Pulmonary artery endothelial cell (primary cell): ENCODE results near the gene CPNE4. TPM values are rescaled to one million over a fixed set of nuclear protein-coding genes. Genes with fewer than 3 reads are reported as not detected.
A peak's percentile ranks its signal among the peaks of the same experiment; 100 is the strongest.

Experiments
- DNase-seq: peaks from one replicate; pipeline ENCODE4 v3.0.0-alpha.2; 2011; ENCODE audit warnings: low read depth, low spot score
- total RNA-seq: library from RNA; depleted of rRNA; stranded (reverse); fragments of >200 nt; gene quantifications from 2 replicates; pipeline ENCODE4 v1.2.3, GENCODE V29; 2014

Gene CPNE4
- total RNA-seq, 1 donor from 2014 or later: not detected

DNA sequence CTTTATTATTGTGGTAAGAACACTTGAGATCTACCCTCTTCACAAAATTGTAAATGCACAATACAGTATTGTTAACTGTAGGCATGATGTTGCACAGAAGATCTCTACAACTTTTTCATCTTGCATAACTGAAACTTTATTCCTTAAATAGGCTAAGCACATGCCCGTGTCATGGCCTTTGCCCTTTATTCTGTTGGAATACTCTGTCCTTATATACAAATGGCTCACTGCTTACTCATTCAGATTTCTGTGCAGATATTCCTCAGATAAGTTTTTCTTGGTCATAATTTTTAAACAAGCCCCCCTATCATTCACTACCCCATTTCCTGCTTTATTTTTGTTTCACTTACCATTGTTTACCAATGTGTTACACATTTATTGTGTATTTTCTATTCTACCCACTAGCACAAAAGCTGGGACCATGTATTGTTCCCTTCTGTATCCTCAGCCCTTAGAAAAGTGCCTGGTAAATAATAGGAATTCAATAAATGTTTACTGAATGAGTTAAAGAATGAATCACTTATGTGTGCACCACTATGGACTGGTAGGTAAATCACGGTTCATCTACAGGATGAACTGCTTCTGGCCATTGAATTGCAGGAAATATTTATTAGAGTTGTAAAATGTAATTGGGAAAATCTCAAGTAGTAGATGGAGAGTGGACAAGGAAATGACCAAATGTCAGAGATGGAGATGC, 151.0 kb downstream of the CPNE4 start:
- DNase-seq: no peak

DNA sequence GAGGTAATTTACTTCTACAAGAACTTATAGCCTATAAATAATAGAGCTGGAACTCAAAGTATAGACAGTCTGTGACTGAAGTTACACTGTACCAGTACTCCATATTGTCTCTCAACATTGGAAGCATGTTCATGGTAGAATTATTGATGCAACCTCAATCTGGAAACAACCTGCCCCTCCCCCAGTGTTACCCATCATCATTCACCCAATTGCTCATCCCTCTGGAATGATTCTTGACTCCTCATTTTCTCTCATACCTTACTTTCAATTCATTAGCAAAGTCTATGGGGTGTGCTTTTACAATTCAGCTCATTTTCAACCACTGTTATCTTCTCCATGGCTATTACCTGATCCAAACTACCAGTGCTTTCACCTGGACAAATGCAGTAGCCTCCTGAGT, 151.7 kb downstream of the CPNE4 start:
- no peak for DNase-seq

DNA sequence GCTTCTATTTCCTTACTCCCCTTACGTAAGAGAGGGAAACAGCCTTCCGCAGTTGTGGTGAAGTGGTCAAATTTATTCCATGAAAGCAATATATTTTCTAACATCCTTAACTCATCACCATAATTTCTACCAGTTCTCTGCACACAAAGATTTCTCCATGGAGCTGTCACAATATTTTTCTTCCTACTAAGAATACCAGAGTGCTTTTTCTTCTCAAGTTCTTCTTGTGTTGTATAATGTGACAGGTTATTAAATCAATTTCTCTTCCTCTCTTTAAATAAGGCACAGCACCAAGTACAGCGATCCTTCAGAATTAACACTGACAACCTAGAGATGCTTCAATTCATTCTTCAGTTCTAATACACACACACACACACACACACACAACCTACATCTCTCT, 153.0 kb downstream of the CPNE4 start:
- DNase-seq: no peak

DNA sequence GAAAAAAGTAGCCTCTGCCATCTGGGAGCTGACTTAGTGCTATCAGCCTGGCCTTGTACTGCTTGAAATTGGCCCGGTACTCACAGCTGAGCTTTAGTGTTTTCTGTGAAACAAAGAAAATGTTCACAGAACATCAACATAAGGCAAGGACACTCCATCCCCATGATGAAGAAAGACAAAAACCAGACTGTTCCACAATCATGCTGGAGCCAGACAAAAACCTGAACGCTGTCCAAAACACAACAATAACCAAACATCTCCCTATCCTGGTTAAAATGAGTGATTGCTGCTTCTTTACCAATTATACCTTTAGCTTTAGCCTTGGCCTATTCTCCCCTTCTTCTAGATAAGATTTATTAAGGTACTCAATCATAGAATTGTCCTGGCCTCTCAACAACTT, 153.9 kb downstream of the CPNE4 start:
- no peak for DNase-seq

DNA sequence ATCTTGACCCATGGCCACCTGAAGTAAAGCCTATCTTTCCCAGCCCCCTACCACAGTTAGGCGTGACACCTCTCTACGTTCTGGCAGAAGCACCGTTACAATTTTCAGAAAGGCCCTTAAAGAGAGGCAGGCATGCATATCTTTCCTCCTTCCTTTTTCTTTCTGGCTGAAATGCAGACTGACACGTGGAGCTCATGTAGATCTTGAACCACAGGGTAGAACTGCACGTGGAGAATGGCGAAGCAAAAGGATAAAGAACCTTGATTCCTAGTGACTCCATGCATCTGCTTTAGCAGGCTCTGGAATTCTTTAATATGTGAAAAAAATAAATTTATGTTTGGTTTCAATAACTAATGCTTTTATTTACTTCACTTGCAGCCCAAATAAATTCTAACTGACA, 166.6 kb downstream of the CPNE4 start:
- no peak for DNase-seq

DNA sequence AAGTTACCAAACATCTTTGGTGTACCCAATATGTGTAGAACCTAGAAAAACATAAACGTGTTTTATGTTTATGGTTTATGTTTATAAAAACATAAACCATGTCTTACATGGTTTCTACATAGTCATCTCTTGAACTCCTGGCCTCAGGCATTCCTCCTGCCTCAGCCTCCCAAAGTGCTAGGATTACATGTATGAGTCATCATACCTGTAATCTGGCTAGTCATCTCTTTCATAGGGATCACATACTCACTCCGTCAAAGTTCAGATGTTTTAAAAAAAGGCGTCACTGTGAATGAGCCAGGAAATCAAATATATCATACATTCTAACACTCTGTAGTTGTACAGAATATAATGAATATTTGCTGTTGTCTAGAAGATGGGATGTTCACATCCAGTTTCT, 178.6 kb downstream of the CPNE4 start:
- DNase-seq: no peak

DNA sequence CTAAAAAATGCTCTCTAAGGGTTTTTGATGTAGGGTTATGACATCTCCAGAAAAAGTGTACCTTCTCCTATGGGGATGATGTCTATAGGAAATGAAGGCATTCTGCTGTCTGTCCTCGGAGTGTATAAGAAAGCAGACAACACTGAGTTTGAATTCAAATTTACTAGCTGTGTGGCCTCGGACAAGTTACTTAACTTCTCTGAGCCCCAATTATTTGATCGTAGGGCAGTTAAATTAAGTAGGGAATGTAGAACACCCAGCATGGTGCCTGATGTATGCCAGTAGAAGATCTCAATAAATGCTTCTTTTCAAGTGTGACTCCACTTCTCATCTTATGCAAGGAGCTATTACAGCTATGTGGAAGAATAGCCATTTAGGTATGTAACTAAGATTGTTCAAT, 184.6 kb downstream of the CPNE4 start:
- no peak for DNase-seq

DNA sequence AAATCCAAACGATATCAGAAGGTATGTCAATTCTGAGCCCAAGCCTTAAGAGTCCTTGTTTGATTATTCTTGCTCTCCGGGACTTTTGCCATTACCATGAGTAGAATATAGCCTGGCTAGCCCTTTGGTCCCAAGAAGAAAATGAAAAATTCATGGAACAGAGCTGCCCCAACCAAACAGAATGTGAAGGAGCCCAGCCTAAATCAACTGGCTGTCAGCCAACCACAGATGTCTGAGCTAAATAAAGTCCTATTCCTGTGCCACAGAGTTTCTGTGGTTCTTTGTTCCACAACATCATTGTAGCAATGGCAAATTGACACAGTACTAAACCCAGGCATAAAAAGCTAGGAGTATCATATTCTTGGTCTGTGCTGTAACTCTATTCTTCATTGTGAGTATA, 185.2 kb downstream of the CPNE4 start:
- DNase-seq: no peak

DNA sequence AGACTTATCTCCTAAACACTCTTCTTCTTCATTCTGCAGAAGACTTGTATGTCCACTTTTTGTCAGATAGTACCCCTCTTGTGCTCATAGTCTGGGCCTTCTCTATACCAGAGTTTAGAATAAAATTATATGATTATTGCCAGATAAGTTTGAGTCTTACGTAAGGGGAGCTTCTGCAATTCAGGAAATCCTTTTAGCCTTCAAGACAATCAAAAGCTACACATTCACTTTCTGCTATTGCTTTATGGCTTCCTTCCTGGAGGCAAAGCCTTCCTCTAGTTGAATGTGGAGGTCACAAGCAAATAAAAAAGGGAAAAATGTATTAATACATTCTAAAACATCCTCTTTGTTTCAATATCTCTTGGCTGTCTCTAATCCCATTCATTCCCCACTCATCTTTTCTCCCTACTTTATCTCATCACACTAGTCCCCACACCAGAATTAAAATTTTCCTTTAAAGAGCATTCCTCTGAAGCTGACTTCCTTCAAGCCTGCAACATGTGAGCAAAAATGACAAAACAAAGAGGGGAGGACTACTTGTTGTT, 186.8 kb downstream of the CPNE4 start:
- no peak for DNase-seq

DNA sequence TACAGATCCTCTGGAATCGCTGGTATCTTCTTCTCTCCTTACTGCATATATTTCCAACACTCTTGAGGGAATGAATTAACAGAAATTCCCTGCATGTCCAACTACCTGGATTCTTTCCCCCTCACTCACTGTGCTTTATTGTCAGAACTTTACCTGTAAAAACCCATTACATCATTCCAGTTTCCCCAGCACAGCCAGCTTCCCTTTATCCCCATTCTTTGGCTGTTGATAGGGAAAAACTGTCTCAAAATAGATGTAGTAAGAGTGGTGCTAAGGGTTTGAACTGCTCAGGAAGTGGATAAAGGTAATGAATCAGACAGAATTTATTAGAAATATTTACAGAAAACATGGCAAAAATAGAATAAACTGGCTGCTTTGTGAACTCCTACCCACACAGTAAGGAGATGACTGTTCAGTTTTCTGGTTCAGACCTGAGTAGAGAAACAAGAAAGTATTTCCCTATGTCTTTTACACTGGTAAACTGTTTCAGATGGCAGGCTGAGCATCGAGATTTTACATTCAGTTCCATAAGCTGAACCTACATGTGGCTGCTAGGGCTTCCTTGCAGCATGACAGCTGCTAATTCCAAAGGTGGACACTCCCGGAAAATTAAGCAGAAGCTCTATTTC, 188.4 kb downstream of the CPNE4 start:
- DNase-seq: no peak

DNA sequence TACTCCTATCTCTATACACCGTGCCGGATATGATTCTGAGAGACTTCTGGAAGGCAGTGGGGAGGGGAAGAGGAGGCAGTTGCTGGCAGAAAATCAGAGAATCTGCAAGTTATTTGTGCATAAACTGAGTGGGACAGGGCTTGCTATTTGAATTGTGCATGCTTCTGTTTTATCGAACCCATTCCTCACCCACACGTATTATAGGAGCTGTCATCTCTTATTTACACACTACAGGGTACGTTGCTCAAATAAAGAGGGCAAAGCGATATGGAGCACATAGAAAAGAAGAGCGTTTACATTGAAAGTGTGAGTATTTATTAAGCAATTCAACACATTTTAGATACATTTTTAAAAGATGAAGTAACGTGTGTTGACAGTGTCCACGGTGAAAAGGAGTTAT, 191.6 kb downstream of the CPNE4 start:
- no peak for DNase-seq

DNA sequence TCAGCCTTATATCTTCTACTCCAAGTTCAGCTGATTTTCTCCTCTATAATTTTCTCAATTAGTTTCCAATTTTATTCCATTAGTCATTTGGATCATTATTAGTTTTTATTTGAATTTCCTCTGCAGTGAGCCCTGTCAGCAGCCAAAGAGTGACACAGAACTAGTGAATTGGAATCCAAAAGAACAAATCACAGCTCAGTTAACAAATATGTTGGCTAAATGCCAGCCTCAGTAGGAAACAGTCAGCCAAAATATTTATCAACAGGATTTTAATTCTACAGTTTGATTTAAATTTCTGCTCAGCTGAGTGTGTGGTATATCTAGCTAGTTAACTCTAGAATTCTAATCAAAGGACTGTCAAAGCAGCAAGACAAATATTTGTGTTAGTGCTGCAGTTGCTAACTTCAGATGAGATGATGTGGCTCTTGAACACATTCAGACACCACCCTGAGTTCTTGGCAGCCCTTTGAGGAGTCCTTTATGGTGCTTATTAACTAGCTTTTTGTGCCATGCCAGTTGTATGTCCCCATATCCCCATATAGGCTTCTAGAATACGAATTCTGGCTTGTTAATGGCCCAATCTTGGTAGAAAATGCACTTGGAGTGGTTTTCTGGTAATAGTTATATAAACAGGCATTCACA, 194.5 kb downstream of the CPNE4 start:
- DNase-seq: no peak

DNA sequence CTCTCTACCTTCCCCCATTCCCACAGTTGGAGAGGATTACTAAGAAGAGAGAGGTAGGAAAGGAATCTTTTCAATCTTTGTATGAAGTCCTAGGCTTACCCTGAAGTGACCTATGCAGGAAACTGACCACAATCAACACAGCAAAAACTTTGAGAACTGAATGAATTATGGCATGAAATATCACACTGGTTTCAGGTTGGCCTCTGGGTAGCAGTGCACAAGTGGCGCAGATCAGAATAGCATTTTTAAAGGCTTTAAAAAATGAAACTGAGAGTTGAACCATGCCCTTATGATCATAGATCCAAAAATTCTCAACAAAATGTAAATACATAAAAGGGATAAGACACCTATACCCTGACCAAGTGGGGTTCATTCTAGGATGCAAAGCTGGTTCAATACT, 198.9 kb downstream of the CPNE4 start:
- no peak for DNase-seq

DNA sequence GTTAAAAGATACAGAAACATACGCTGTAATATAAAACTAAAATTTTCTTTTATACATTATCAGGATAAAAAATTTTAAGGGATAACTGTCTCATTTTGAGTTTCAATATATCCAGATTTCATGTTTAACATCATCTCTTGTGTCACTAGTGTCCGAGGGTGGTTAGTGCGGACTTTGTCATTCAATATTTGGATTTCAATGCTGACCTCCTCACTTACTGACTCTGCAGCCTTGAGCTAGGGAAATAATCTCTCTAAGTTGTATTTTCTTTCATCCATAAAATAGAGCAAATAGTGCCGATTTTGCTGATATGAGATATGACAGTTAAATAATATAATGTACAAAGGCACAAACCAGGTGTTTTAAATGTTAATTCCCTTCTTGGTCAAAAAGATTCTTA, 203.2 kb downstream of the CPNE4 start:
- DNase-seq: no peak

DNA sequence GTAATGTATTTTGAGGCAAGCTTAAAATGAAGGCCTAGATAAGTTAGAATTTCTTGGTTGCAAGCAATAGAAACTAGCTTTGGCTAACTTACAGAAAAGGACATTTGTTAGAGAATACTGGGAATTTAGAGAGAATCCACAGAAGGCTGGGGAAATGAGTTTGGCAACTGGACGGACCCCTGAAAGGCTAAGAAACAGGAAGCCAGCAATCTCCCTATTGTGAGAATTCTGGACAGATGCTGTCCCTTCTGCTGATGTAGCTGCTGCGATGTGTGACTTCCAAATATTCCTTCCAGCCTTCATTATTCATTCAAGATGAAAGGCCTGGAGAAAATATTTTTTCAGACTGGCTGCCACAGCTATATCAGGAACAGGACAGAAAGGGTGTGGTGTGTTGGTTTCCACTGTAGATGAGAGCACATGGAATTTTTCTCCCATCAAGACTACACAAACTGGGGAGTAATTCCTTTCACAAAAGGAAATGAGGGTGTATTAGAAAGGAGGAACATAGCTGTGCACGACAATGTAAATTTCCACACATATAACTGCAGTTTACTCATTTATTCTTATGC, 213.5 kb downstream of the CPNE4 start:
- DNase-seq: no peak

DNA sequence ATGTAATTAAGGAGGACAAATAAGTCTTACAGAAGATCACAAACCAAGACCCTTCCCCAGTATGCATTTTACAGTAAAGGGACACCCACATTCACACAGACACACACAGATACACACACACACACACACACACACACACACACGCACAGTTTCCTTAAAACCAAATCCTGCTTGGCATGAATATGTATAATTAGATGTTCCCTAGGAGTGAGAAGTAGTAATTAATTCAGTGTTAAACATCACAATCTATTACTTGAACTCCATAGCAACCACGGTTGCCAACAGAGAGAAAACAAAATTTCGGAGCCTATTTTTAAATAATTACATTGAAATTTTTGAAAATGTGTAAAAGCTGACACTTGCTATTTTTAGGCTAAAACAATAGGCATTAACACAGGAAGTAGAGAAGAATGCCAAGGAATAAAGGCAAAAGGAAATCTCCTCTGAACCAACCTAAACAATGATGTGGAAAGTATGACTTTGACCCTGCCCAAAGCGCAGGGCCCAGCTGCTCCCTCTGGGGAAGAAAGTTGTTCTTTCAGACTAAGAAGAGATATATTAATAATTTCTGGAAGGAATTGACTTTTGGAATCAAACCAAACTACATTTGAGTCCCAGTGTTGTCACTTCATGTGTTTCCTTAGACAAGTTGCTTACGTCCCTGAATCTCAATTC, 215.3 kb downstream of the CPNE4 start:
- DNase-seq: peak; percentile 11

DNA sequence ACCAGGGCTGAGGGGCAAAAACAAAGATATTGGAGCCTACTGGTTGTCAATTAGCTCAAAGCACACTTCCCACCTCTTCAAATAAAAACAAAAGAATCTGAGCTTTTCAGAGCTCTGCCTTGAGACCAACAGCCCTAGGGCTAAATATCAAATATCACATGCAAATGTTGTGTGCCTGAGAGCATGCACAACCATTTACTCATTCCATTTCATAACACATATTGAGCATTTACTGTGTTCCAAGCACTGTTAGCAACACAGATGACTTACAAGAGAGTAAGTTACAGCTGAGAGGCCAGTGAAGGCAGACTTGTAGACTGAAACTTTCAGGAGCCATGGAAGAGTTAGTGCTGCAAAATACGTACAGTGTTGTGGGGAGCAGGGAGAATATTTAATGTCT, 222.4 kb downstream of the CPNE4 start:
- no peak for DNase-seq

DNA sequence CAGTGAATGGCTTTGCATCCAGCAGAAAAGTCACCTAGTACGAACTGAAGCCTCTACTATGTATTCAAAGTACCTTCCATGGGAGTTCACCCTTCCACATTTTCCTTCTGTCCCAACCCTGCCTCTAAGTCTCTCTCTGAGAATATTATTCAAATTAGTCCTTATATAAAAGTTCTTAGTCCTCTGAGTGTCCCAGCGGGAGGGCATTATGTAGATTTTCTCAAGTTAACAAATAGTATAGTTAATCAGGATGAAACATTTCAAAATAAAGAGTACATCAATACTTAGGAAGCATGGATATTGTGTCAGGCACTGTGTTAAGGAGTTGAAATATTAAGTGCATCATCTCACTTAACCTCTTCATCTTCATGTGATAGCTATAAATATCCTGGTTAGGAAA, 223.3 kb downstream of the CPNE4 start:
- no peak for DNase-seq

DNA sequence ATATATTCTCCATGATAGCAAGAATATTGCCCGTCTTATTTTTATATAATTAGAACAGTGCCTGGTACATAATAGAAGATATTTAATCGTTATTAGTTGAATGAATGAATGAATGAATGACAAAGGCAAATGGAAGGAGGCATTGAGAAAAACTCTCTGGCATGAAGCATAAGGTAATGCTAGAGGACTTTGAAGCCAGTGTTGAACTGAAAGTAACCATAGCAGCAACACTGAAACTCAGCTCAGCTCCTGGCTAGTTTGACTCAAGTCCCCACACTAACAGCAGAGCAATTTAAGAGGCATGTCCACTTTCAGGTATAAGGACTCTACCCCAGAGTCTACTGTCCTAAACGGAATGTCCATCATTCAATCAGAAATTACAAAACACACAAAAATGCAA, 227.0 kb downstream of the CPNE4 start:
- DNase-seq: no peak

DNA sequence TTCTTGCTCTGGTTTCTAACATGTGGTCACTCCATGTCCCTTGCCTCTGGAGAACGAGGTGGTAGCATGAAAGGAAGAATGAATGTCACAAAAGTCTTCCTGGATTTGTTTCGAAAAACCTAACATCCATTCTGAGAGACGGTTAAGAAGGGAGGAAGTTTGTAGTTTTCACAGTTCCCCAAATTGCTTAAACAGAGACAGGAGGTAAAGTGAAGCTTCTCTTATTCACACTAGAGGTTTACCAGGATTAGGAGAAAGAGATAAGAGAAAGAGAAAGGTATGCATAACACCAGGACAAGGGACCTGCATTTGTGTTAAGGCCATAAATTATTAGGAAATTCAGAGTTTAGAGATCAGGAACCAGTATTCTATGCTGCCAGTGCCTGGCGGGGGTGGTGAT, 228.1 kb downstream of the CPNE4 start:
- no peak for DNase-seq

DNA sequence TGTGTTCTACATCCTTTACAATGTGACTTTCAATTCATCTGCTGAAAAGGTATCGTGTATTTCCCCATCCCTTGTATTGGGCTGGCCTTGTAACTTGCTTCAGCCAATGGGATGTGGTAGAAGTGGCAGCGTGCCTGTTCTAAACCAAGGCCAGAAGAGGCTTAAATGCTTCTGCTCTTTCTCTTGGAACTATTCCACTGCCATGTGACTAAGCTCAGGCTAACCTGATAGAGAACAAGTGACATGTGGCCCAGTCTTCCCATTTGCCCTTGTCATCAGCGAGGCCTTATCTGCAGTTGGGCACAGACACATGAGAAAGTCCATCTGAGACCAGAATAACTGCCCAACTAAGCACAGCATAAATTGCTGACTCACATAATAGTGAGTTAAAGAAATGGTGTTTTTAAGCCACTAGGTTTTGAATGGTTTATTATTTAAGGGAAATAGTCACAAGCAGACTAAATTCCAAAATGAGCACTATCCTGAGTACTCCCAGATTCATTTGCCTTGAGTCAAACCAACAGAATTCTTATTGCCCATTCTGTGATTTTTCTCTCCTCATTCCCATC, 230.2 kb downstream of the CPNE4 start:
- DNase-seq: no peak

DNA sequence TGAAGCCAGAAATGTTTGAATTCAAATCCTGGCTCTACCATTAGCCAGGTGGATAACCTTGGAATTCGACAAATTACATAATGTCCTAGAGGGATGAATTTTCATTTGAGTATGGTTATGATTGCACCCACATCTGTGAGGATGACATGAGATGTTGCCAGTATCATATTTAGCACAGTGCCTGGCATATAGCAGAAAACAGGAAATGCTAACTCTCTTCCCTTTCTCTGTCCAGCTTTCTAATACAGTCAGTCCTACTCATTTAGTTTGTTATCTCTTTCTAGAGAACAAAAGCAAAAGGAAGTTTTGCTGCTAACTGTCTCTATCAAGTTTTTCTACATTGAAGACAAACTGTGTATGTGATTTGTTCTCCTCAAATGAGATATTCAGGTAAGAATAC, 231.7 kb downstream of the CPNE4 start:
- DNase-seq: no peak
